Liver (tissue), 9 donors: ENCODE results near the gene RRP1. TPM values are rescaled to one million over a fixed set of nuclear protein-coding genes. Genes with fewer than 3 reads are reported as not detected.

Experiments used
- DNase-seq: peaks from one replicate; pipeline ENCODE4 v3.0.0-alpha.2; 2017; ENCODE audit warnings: low spot score
- H3K27ac ChIP-seq, 2 donors: one replicate each; pipeline ENCODE4 v1.7.0; 2013; ENCODE audit warnings: inconsistent platforms in 2 of 2, low read length in 2 of 2, control low read depth in 1 of 2, low read depth in 1 of 2, mild to moderate bottlenecking in 1 of 2
- H3K27me3 ChIP-seq, 4 donors: one replicate each; pipeline versions ENCODE4 v1.6.1 to v1.7.0; 2013; ENCODE audit warnings: low read length in 3 of 4, inconsistent platforms in 1 of 4, mild to moderate bottlenecking in 1 of 4, moderate library complexity in 1 of 4; ENCODE audit not compliant: control insufficient read depth in 4 of 4, insufficient read depth in 4 of 4
- H3K36me3 ChIP-seq, 4 donors: one replicate each; pipeline versions ENCODE4 v1.6.1 to v1.7.0; 2013; ENCODE audit warnings: low read length in 3 of 4, mild to moderate bottlenecking in 3 of 4, low read depth in 1 of 4, moderate library complexity in 1 of 4; ENCODE audit not compliant: control insufficient read depth in 4 of 4, insufficient read depth in 3 of 4
- H3K4me1 ChIP-seq, 4 donors: one replicate each; pipeline versions ENCODE4 v1.6.1 to v1.7.0; 2013; ENCODE audit warnings: low read length in 3 of 4, mild to moderate bottlenecking in 3 of 4, moderate library complexity in 1 of 4; ENCODE audit not compliant: control insufficient read depth in 4 of 4, insufficient read depth in 4 of 4
- H3K4me3 ChIP-seq, 3 donors: one replicate each; pipeline versions ENCODE4 v1.6.1 to v1.7.0; 2013; ENCODE audit warnings: low read length in 3 of 3, control low read depth in 1 of 3, low read depth in 1 of 3, mild to moderate bottlenecking in 1 of 3
- H3K9ac ChIP-seq, 2 donors: one replicate each; pipeline ENCODE4 v1.7.0; 2013; ENCODE audit warnings: low read length in 2 of 2, mild to moderate bottlenecking in 2 of 2, moderate library complexity in 2 of 2, control low read depth in 1 of 2, low read depth in 1 of 2
- H3K9me3 ChIP-seq, 4 donors: one replicate each; pipeline versions ENCODE4 v1.6.1 to v1.7.0; 2013; ENCODE audit warnings: low read length in 3 of 4; ENCODE audit not compliant: control insufficient read depth in 4 of 4
- EGR1 ChIP-seq, 2 donors: IDR thresholded peaks; 2 replicates each; pipeline ENCODE4 v1.6.1; 2016 to 2018; ENCODE audit warnings: antibody characterized with exemption in 2 of 2, low read depth in 2 of 2
- FOXA1 ChIP-seq: IDR thresholded peaks from 2 replicates; pipeline ENCODE4 v1.6.1; 2016; ENCODE audit warnings: antibody characterized with exemption
- FOXA2 ChIP-seq: IDR thresholded peaks from 2 replicates; pipeline ENCODE4 v1.6.1; 2016; ENCODE audit warnings: antibody characterized with exemption
- GABPA ChIP-seq, 2 donors: IDR thresholded peaks in 1 of 2; conservative IDR thresholded peaks in 1 of 2; 2 replicates each; pipeline ENCODE4 v1.6.1; 2016; ENCODE audit warnings: antibody characterized with exemption in 2 of 2, mild to moderate bottlenecking in 1 of 2, moderate library complexity in 1 of 2
- HNF4A ChIP-seq, 2 donors: conservative IDR thresholded peaks; 2 replicates each; pipeline ENCODE4 v1.6.1; 2016; ENCODE audit warnings: antibody characterized with exemption in 2 of 2, mild to moderate bottlenecking in 2 of 2
- HNF4G ChIP-seq: IDR thresholded peaks from 2 replicates; pipeline ENCODE4 v1.6.1; 2016; ENCODE audit warnings: antibody characterized with exemption
- JUND ChIP-seq, 2 donors: IDR thresholded peaks; 2 replicates each; pipeline ENCODE4 v1.6.1; 2016; ENCODE audit warnings: antibody characterized with exemption in 2 of 2
- NR2F2 ChIP-seq: IDR thresholded peaks from 2 replicates; pipeline ENCODE4 v1.6.1; 2016; ENCODE audit warnings: antibody characterized with exemption
- RAD21 ChIP-seq, 2 donors: IDR thresholded peaks; 2 replicates each; pipeline ENCODE4 v1.6.1; 2016; ENCODE audit warnings: antibody characterized with exemption in 2 of 2, mild to moderate bottlenecking in 2 of 2
- RXRA ChIP-seq, 2 donors: IDR thresholded peaks; 2 replicates each; pipeline ENCODE4 v1.6.1; 2017 to 2018; ENCODE audit warnings: antibody characterized with exemption in 2 of 2, mild to moderate bottlenecking in 1 of 2
- SP1 ChIP-seq: IDR thresholded peaks from 2 replicates; pipeline ENCODE4 v1.6.1; 2018; ENCODE audit warnings: antibody characterized with exemption, mild to moderate bottlenecking
- YY1 ChIP-seq: IDR thresholded peaks from 2 replicates; pipeline ENCODE4 v1.6.1; 2016; ENCODE audit warnings: antibody characterized with exemption, mild to moderate bottlenecking
- WGBS: extraction: QIAGEN DNeasy Blood & Tissue Kit; methylation state at CpG from one replicate; pipeline ENCODE4 v1.1.7; 2013; 5-methylcytosine and 5-hydroxymethylcytosine counted together
- polyA plus RNA-seq, 2 donors: library from polyadenylated mRNA; stranded (reverse) in 1 of 2; unstranded in 1 of 2; fragments of 200-250 nt in 1 of 2; fragments of >200 nt in 1 of 2; fragmentation: Nextera tagmentation in 1 of 2; extraction: Ambion mirVana in 1 of 2; gene quantifications; one replicate each; pipeline versions ENCODE4 v1.2.1 to v1.2.3, GENCODE V29; 2013 to 2015
- total RNA-seq, 2 donors: library from RNA; depleted of rRNA; stranded (reverse); fragments of >200 nt; gene quantifications; one replicate each; pipeline ENCODE4 v1.2.3, GENCODE V29; 2014
- TF ChIP-seq, protein P1 (sequence below): IDR thresholded peaks from 2 replicates; pipeline ENCODE4 v1.6.1; 2016; ENCODE audit warnings: antibody characterized with exemption, mild to moderate bottlenecking
- TF ChIP-seq, protein P2 (sequence below): IDR thresholded peaks from 2 replicates; pipeline ENCODE4 v1.6.1; 2016; ENCODE audit warnings: antibody characterized with exemption
- TF ChIP-seq, protein P3 (sequence below): IDR thresholded peaks from 2 replicates; pipeline ENCODE4 v1.6.1; 2016; ENCODE audit warnings: antibody characterized with exemption
- TF ChIP-seq, protein P4 (sequence below): IDR thresholded peaks from 2 replicates; pipeline ENCODE4 v1.6.1; 2016; ENCODE audit warnings: antibody characterized with exemption
- TF ChIP-seq, protein P5 (sequence below): fragments of 150-350 bp; IDR thresholded peaks from 2 replicates; pipeline ENCODE4 v1.5.1; 2017; ENCODE audit warnings: improper control_type of control experiment, low read depth, low read length; ENCODE audit not compliant: missing input control
- donor health status: healthy.
- donor health status: healthy.
- donor health status: healthy.
- donor health status: healthy.
- donor health status: healthy.

The RRP1 gene
- total and polyA plus RNA-seq, 4 donors, result 5.4 to 15.0 (median 7.7) TPM

DNA sequence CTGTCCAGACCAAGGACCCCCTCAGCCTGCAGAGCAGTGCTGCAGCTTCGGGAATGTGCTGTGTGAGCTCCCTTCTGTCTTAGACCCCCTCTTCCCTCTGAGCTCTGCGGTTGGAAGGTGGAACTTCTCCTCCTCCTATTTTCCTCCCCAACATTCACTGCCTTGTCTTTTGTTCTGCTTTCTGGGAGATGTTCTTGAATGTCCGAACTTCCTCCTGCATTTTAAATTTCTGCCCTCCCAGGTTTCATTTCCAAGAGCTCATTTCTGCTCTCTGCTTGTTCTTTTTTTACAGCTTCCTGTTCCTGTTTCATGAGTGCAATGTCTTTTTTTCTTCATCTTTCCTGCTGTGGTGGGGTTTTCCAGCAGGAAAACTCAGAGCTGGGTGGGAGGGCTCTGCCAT, 29.3 kb downstream of the RRP1 start (continued):
- TF ChIP-seq GABPA (IDR thresholded peaks at IDR 0.05 in 1 of 2, conservative IDR thresholded peaks at IDR 0.05 in 1 of 2), result no peak
- TF ChIP-seq, protein P1, sequence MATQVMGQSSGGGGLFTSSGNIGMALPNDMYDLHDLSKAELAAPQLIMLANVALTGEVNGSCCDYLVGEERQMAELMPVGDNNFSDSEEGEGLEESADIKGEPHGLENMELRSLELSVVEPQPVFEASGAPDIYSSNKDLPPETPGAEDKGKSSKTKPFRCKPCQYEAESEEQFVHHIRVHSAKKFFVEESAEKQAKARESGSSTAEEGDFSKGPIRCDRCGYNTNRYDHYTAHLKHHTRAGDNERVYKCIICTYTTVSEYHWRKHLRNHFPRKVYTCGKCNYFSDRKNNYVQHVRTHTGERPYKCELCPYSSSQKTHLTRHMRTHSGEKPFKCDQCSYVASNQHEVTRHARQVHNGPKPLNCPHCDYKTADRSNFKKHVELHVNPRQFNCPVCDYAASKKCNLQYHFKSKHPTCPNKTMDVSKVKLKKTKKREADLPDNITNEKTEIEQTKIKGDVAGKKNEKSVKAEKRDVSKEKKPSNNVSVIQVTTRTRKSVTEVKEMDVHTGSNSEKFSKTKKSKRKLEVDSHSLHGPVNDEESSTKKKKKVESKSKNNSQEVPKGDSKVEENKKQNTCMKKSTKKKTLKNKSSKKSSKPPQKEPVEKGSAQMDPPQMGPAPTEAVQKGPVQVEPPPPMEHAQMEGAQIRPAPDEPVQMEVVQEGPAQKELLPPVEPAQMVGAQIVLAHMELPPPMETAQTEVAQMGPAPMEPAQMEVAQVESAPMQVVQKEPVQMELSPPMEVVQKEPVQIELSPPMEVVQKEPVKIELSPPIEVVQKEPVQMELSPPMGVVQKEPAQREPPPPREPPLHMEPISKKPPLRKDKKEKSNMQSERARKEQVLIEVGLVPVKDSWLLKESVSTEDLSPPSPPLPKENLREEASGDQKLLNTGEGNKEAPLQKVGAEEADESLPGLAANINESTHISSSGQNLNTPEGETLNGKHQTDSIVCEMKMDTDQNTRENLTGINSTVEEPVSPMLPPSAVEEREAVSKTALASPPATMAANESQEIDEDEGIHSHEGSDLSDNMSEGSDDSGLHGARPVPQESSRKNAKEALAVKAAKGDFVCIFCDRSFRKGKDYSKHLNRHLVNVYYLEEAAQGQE, result no peak
- TF ChIP-seq, protein P2, sequence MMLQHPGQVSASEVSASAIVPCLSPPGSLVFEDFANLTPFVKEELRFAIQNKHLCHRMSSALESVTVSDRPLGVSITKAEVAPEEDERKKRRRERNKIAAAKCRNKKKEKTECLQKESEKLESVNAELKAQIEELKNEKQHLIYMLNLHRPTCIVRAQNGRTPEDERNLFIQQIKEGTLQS, result no peak
- TF ChIP-seq JUND (IDR thresholded peaks at IDR 0.05), result no peak

DNA sequence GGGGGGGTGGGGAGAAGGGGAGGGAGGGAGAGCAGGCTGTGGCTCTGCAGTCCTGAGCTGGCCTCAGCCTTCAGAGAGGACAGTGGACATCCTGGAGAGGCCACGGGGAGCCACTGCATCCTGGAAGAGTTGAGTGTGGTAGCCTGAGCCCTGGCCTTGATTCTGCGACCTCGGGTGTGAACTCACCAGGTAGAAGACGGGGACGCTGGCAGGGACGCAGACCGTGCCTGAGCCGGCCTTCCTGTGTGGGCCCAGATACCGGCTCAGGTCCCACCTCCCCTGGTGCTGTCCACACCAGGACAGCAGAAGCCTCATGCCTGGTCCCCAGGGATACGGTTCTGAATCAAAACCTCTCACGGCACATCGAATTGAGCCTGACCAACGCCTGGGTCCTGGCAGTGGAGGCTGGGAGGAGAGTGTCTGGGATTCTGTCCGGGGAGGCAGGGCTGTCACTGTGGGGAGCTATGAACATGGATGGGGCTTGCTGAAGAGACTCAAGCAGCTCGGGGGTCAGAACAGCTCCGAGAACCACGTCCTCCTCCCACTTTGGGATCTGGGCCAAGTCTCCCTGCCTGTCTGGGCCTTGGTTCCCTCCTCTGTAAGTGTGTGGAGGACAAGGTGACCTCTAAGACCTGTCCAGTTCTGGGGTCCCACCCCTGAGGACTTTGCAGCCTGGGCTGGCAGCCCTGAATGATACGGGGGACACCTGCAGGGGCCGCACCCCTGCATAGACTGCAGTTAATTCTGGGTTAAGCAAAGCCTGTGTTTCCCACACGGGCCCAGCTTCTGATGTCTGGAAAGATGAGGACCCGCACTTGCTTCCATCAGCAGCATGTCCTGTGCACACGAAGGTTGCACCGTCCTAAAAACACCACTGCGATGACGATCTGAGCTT, 30.4 kb downstream of the RRP1 start:
- TF ChIP-seq, protein P3, sequence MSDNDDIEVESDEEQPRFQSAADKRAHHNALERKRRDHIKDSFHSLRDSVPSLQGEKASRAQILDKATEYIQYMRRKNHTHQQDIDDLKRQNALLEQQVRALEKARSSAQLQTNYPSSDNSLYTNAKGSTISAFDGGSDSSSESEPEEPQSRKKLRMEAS, result no peak
- TF ChIP-seq HNF4G, result no peak
- TF ChIP-seq, protein P2, result no peak
- no peak for TF ChIP-seq YY1
- no peak for TF ChIP-seq SP1
- TF ChIP-seq JUND (IDR thresholded peaks at IDR 0.05), result no peak
- TF ChIP-seq RAD21 (IDR thresholded peaks at IDR 0.05), result no peak
- TF ChIP-seq GABPA (IDR thresholded peaks at IDR 0.05 in 1 of 2, conservative IDR thresholded peaks at IDR 0.05 in 1 of 2), result no peak
- TF ChIP-seq, protein P4, sequence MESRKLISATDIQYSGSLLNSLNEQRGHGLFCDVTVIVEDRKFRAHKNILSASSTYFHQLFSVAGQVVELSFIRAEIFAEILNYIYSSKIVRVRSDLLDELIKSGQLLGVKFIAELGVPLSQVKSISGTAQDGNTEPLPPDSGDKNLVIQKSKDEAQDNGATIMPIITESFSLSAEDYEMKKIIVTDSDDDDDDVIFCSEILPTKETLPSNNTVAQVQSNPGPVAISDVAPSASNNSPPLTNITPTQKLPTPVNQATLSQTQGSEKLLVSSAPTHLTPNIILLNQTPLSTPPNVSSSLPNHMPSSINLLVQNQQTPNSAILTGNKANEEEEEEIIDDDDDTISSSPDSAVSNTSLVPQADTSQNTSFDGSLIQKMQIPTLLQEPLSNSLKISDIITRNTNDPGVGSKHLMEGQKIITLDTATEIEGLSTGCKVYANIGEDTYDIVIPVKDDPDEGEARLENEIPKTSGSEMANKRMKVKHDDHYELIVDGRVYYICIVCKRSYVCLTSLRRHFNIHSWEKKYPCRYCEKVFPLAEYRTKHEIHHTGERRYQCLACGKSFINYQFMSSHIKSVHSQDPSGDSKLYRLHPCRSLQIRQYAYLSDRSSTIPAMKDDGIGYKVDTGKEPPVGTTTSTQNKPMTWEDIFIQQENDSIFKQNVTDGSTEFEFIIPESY, result no peak
- no peak for TF ChIP-seq FOXA2
- no peak for TF ChIP-seq RXRA (IDR thresholded peaks at IDR 0.05)
- no peak for TF ChIP-seq NR2F2
- no peak for TF ChIP-seq EGR1 (IDR thresholded peaks at IDR 0.05; ENCODE audit: low read depth in 2 of 2)
- TF ChIP-seq, protein P1, result no peak
- no peak for TF ChIP-seq FOXA1
- TF ChIP-seq HNF4A (conservative IDR thresholded peaks at IDR 0.05), result no peak
- TF ChIP-seq, protein P5, sequence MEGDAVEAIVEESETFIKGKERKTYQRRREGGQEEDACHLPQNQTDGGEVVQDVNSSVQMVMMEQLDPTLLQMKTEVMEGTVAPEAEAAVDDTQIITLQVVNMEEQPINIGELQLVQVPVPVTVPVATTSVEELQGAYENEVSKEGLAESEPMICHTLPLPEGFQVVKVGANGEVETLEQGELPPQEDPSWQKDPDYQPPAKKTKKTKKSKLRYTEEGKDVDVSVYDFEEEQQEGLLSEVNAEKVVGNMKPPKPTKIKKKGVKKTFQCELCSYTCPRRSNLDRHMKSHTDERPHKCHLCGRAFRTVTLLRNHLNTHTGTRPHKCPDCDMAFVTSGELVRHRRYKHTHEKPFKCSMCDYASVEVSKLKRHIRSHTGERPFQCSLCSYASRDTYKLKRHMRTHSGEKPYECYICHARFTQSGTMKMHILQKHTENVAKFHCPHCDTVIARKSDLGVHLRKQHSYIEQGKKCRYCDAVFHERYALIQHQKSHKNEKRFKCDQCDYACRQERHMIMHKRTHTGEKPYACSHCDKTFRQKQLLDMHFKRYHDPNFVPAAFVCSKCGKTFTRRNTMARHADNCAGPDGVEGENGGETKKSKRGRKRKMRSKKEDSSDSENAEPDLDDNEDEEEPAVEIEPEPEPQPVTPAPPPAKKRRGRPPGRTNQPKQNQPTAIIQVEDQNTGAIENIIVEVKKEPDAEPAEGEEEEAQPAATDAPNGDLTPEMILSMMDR, result no peak
- H3K4me1 ChIP-seq, result peaks cover 0 to 2% (median 0%) of the 10 kb centered on the region in 4 donors
- no peaks in the 10 kb centered on the region for H3K36me3 ChIP-seq
- H3K9ac ChIP-seq, result no peak overlapping the region
- no peaks in the 10 kb centered on the region for H3K27me3 ChIP-seq
- DNase-seq, result no peak
- no peak overlapping the region for H3K27ac ChIP-seq
- H3K4me3 ChIP-seq, result no peak overlapping the region
- no peaks in the 10 kb centered on the region for H3K9me3 ChIP-seq
- 95% methylated on average over 25 of the region's 25 CpGs for WGBS
